GM18519 (cell line): Measurements from ENCODE around the gene MAT2B.
A peak's percentile ranks its signal among the peaks of the same experiment; 100 is the strongest.

Experiments used
- ATAC-seq: cut with Tn5 transposase; IDR thresholded peaks from one replicate; pipeline ENCODE4 v1.9.1; 2021; ENCODE audit warnings: mild to moderate bottlenecking, moderate library complexity; ENCODE audit not compliant: unreplicated experiment, low FRiP score

MAT2B gene

DNA sequence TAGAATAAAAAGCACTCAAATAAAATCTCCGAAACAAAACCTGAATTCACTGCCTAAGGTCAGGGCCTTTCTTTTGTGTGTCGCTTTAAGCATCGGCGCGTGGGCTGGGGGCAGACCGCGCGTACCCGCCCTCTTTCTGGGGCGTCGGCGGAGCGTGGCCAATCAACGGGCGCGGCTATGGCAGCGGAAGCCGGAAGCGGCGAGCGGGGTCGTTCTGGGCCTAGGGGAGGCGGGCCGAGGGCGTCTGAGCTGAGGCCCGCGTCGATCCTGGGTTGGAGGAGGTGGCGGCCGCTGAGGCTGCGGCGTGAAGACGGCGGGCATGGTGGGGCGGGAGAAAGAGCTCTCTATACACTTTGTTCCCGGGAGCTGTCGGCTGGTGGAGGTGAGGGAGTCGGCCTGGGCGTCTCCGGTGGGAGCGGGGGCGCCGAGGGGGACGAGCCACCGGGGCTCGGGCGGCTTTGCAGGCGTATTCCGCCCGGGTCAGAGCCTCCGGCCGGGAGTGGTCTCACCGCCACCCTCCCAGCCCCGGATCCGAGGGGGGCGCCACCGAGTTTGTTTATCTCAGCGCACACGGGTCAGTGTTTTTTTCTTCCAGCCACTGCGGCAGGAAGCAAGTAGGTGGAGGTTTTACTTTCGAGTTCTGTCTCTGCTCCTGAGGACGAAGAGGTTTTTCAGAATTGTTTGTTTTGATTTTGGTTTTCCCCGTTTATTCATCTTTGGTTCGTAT is at the start of gene MAT2B:
Gene MAT2B, plus strand, starts transcription at position 252 of the 727 bp plus-strand sequence. Its CDS starts 68 bp downstream, at position 320.
- ATAC-seq: peak; percentile 80

DNA sequence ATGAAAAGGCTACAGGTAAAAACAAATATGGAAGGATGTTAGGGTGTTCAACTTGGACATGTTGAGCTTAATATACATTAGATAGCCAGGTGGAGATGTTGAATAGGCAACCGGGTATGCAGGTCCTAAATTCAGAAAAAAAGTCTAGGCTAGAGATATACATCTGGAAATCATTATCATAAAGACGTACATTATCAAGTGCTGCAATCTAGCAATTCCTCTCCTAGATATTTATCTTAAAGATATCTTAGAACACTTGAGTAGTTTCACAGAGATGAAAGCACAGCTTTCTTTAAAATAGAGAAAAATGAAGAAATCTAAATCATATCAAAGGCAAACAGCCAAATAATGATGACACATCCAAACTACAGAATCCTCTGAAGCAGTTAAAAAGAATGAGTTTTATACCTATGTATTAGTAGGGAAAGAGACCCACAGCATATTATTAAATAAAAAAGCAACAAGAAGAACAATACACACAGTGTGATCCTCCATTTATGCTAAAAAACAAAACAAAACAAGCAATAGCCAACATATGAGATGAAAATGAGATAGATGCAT is 49.3 kb upstream of the MAT2B start:
- no peak for ATAC-seq

DNA sequence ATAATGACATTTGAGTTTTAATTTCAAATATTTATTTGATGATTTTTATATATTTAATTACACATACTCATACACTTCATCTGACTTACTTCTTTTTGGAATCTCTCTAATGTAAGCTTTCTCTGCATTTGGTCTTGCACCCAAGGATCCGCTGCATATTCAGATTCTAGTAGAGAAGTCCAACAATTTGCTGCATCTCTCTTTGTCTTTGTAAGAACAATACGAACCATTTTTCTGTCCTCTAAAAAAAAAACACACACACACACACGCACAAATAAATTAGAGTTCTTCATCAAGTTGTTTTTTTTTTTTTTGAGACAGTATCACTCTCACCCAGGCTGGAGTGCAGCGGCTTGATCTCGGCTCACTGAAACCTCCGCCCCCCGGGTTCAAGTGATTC is 48.6 kb upstream of the MAT2B start:
- no peak for ATAC-seq

DNA sequence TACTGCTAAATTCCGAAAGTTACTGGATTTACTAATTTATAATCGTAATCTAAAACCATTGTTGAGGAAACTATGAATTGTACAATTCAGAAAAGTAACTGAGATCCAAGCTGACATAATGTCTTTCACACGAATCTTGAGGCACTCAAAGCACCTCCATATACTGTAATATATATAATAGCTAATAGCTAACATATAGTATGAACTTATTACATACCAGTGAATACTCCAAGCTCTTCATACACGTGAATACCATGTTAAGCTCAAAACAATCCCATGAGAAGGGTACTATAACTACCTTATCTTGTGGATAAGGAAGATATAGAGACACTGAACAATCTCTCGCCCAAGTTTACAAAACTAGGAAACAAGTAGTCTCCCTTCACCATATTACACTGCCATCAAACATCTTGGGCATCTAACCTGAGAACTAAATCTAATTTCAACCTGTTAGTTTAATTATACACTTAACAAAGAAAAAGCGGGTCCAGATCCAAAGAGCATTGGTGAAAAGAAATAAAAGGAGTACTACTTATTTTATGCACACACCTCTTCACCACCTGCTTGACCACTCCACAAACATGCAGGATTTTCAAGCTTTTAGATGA is 46.5 kb upstream of the MAT2B start:
- no peak for ATAC-seq

DNA sequence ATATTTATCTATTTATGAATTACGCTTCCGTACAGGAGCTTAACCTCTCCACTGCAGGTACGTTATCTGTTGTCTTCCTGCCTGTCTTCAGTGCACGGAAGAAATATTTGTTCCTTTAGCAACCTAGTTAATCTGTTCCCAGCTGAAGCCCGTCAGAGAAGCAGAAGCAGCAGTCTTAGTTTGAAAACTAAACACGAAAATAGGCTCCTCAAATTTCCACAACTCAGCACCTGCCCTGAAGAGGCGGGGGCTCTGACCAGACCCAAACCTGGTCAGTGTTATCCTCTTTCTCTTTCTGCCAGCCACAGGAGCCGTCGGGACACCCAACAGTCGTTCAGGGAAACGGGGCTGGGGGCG is 46.0 kb upstream of the MAT2B start:
- no peak for ATAC-seq

DNA sequence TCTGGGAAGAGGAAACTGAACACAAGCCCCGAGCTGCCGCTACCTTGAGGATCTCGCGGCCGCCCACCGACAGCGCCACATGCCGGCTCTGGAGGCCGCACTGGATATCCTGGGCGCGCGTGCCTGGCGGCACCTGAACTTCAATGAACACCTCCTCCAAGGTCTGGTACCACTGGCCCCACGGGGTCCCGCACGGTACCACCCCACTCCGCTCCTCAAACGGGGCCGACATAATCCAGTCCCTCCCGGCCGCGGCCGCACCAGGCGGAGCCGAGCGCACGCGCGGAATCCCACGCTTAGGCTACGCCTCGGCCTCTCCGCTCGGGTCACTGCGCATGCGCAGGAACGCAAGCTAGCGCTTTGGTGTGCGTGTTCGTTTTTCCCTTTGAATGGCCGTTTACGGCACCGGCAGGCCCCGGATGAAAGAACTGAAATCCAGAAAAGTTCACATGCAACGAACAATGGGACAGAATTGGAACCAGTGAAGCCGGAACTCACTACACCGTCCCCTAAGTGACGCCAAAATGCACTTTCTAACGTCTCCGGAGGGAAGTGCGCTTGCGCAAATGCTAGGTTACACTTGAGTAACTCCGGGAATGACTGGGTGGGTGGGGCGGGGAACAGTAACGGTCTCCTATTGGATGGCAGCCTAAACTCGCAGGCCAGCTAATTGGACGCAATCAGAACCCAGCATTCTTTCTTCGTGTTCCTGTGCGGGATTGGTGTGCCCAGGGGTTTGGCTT is 45.4 kb upstream of the MAT2B start, which contains the start of gene NUDCD2:
Gene NUDCD2, minus strand, starts transcription at position 284 of the 743 bp plus-strand sequence. Its CDS starts 52 bp downstream, at position 232.
- peak; percentile 75 for ATAC-seq

DNA sequence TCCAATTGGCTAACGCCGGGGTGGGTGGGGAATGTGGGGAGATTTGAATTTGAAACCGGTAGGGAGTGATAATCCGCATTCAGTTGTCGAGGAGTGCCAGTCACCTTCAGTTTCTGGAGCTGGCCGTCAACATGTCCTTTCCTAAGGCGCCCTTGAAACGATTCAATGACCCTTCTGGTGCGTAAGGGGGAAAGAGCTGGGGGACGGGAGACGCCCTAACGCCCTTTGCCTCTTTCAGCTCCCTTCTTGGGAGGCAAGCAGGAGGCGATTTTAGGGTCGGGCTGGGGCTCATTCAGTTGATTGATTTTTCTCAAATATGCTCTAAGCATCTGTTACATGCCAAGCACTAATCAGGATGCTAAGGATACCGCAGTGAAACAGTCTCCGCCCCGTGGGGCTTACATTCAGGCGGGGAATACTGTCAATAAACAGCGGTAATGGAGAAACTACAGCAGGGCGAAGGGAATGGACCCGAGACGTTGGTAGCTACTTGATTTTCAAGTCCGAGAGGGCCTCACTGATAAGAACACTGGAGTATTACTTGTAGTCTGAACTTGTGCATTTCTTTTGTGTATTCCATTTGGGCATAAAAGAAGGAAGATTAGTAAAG is 44.8 kb upstream of the MAT2B start, which contains the start of gene HMMR:
Gene HMMR, plus strand, starts transcription at position 71 of the 610 bp plus-strand sequence. Its CDS starts 61 bp downstream, at position 132.
- no peak for ATAC-seq

DNA sequence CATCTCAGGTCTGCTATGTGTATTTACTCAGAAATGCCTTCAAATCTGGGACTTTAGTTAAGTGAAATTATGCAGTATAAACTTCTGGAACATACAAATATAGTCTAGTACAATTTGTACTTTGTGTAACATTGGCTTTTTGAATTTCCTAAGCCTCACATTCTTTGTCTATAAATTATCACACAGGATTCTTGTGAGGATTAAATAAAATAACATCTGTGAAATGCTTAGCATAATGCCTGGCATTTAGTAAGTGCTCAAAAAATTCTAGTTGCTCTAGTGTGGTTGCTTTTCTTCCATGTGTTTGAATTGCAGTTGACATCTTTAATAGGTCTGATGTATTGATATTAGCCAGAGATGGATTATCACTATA is 42.4 kb upstream of the MAT2B start:
- no peak for ATAC-seq

DNA sequence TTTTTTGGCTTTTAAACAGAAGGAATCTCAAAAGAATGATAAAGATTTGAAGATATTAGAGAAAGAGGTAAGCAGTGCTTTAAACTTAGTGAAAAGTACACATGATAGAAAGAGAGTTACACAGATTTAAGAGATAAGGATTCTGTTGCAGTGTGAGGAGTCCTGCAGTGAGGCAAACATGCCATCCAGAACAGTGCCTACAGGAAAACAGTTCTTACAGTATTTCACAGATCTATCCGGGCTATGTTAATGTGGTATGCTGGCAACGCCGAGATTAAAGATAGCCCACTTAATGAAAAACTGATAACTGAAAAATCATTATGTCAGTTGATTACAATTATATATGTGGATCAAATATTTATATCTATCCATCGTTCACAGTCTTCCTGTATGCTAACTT is 37.7 kb upstream of the MAT2B start:
- no peak for ATAC-seq

DNA sequence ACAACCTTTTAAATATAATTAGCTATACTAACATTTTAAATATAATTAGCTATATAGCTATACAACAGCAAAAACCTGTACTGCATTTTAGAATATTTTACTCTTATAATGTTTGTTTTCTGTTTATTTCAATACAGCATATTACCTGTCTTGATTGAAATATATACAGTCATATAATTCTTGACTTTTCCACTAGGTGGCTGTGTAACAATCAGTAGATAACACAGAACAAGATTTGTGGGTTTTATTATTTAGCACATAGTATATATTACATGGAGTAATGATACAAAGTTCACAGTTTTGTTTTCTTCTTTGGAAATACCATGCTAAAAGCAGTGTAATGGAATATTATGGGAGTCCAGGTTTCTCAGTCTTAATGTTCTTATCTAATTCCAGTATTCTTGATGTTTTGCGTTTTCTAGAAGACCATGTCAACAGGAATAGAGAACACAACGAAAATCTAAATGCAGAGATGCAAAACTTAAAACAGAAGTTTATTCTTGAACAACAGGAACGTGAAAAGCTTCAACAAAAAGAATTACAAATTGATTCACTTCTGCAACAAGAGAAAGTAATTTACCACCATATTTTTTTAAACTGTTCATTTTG is 31.7 kb upstream of the MAT2B start:
- no peak for ATAC-seq

DNA sequence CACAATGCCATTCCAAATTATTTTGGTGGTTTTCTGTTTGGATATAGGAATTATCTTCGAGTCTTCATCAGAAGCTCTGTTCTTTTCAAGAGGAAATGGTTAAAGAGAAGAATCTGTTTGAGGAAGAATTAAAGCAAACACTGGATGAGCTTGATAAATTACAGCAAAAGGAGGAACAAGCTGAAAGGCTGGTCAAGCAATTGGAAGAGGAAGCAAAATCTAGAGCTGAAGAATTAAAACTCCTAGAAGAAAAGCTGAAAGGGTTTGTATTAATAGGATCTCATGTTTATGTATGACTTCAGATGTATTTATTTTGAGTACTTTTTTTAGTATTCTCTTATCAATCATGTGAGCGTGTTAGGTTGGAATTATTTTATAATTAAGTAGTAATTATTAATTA is 30.0 kb upstream of the MAT2B start:
- ATAC-seq: no peak

DNA sequence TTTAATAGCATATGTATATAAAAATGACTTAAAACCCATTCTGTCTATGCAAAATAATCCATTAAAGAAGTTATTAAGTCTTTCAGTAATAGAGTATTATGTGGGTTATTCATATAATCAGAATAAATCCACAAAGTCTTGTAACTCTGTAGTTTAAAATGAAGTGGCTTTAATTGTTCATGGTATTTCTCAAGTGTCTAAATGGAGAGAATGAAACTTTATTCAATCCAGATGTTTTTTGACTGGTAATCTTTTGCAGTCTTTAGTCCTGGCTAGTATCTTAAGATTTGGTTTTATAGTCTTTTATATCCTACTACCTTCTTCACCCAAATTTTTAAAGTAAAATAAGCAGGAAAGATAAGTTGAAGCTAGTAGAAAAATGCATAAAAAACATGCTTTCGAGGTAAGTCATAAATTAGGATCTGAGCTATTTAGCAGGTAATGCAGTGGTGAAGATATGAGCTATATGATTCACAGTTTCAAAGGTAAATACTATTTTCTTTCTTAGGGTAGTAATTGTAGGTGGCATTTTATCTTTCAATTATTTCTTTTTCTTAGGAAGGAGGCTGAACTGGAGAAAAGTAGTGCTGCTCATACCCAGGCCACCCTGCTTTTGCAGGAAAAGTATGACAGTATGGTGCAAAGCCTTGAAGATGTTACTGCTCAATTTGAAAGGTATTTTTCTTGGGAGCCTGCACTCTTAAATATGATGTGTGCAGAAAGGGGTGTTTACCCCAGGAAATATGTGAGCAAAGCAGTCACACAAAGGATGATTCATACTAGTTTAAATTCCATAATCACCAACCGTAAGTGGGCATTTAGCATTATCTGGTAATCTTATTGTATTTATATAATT is 27.1 kb upstream of the MAT2B start:
- no peak for ATAC-seq

DNA sequence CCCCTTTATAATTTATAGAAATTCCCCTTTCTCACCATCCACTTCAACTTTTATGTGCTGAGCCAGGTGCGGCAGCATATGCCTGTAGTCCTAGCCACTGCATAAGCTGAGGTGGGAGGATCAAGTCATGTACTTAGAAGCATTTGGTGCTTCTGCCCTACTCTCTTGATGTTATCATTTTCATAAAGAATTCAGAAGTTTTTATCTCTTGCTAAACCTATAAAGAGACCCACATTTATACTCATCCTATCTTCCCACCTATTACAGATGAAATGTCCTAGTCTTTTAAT is 26.5 kb upstream of the MAT2B start:
- ATAC-seq: no peak

DNA sequence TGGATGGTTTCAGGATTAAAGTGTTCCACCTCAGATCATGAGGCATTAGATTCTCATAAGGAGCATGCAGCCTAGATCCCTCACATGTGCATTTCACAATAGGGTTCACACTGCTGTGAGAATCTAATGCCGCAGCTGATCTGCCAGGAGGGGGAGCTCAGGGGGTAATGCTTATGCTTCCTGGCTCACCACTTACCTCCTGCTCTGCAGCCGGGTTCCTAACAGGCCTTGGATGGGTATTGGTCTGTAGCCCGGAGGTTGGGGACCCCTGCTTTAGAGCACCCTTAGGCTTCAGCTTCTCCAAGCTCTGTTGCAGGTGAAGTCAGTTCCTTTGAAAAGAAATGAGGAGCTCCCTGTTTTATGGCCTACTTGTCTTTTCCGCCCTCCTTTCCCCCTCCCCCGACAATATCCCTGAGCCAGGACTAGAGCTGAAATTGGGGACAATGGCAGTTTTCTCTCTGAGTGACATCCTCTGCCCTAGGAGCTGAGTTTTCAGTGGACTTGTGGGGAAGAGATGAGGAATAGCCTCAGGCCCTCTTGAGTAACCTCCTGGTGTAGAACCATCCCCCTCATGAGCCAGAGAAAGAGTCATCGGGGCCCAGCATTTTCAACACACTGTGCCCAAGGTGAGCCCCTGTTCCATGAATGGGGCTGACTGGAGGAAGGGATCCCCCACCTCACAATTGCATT is 16.2 kb upstream of the MAT2B start:
- ATAC-seq: no peak

DNA sequence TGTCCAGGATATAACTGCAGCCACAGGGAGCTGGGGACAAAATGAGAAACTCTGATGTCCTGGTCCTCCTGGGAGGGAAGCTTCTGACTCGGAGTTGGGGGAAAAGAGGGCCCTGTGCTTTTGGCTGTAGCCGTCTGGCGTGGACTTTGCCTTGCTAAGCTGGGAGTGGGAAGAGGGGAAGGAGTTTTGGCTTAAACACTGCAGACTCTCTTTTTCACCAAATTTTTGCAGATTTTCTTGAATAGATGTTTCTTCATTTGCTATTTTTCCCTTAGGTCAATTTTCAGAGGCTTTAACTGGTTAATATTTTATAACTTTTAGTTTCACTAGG is 15.7 kb upstream of the MAT2B start:
- no peak for ATAC-seq

DNA sequence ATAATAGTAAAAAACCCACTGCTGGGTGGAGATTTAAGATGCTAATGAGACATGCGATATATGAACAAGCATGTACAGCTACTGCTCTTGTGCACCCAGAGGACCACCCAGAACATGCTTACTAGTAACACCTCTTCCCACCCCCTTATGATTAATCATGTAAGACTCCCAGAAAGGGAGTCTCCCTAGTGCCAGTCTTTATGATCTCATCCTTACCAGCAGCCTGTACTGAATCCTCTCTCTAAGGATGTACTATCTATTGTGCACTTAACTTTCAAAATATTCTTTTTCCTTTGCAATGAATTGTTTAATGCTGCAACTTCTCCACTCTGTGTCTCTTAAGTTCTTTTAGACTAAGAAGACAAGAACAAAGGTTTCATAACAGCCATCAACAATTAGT is 9.1 kb upstream of the MAT2B start:
- ATAC-seq: no peak

DNA sequence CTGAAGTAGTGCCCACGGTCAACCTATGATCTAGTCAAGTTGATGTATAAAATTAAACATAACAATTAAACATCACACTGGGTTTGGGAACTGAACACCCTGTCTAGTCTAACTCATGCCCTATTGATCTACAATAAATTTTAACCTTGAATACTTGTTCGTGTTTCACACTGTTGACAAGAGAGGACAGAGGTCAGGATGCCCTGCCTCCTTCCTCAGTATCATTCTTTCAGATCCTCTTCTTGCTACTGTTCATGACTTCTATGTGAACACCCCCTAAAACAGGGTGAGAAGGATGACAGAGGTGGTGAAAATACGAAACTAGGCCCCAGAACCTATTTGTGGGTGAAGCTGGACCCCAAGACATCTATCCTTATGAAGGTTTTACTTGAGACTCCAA is 8.1 kb upstream of the MAT2B start:
- no peak for ATAC-seq

DNA sequence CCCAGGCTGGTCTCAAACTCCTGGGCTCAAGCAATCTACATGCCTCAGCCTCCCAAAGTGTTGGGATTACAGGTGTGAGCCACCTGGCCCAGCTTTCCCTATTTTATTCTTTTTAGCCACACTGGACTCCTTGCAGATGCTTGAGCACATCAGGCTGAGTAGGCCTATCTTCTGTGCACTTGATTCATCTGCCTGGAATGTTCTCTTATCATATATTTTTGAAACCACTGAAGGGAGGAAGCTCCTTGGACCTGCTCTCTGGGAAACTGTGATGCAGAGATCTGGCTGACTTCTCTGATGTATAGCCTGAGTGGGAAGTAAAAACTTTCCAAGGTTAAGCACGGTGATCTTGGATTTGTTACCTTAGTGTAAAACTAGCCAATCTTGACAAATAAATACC is 6.5 kb upstream of the MAT2B start:
- no peak for ATAC-seq

DNA sequence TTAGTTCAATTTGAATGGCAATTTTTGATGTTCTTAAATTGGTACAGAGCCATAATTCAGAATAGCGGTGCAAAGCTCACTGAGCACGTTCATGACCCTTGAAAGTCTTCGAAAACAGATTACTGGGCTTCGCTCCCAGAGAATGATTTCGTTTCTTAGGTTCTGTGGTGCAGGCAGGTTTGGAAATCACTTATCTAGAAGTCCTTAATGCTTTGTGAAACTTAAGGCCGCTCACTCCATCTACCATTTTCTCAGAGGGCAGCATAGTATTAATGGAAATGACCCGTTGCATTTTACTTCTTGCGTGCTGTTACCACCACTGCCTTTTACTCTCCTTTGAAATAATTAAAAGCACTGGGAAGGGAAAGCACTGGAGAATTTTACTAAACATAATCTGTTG is 2.9 kb upstream of the MAT2B start:
- no peak for ATAC-seq
